ENCODE results near the gene AOAH.

DNA sequence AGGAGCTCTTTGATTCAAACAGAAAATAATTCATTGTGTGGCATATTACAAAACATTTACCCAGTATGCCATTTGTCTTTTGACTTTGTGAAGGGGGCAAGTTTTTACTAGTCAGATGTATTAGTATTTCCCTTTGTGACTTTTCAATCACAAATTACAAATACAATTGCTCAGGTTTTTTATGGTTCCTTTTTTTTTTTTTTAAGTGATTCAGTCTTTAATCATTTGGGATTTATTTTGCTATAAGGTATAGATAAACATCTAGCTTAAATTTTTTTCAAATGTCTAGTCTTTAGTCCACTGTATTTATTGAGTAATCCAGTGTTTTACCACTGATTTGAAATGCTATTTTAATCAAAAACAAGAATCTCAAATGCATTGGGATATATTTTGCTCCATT lies 75.9 kb downstream of the AOAH start:
- no peak for TF ChIP-seq ZFP30 (CRISPR knock-in tag; IDR thresholded peaks at IDR 0.05; ENCODE audit: borderline replicate concordance)
- TF ChIP-seq YBX1 (IDR thresholded peaks at IDR 0.05) = no peak
- TF ChIP-seq SAFB (IDR thresholded peaks at IDR 0.05; ENCODE audit: borderline replicate concordance, low read depth, low read length) = no peak
- TF ChIP-seq RFX5 (IDR thresholded peaks at IDR 0.05; ENCODE audit: low read depth, low read length) = no peak
- TF ChIP-seq CEBPB (tag; IDR thresholded peaks at IDR 0.05) = no peak
- no peak for TF ChIP-seq KLF10 (CRISPR knock-in tag; IDR thresholded peaks at IDR 0.05)
